Endothelial cell (in vitro differentiated cells): ENCODE data around the gene SATB2. TPM values are rescaled to one million over a fixed set of nuclear protein-coding genes. Genes with fewer than 3 reads are reported as not detected.

ENCODE experiments used
- DNase-seq: peaks from one replicate; pipeline ENCODE4 v3.0.0; 2021; ENCODE audit warnings: low spot score
- H3K27ac Mint-ChIP-seq: one replicate; pipeline ENCODE4 v1.8.0; 2021; ENCODE audit warnings: mixed read lengths, inconsistent platforms; ENCODE audit not compliant: unreplicated experiment
- H3K27me3 Mint-ChIP-seq: one replicate; pipeline ENCODE4 v1.8.0; 2021; ENCODE audit warnings: mild to moderate bottlenecking, moderate library complexity, mixed read lengths, inconsistent platforms; ENCODE audit not compliant: unreplicated experiment
- H3K36me3 Mint-ChIP-seq: one replicate; pipeline ENCODE4 v1.8.0; 2021; ENCODE audit warnings: mild to moderate bottlenecking, low read depth, mixed read lengths, inconsistent platforms; ENCODE audit not compliant: unreplicated experiment
- H3K4me1 Mint-ChIP-seq: one replicate; pipeline ENCODE4 v1.8.0; 2021; ENCODE audit warnings: mild to moderate bottlenecking, mixed read lengths, inconsistent platforms; ENCODE audit not compliant: unreplicated experiment
- H3K4me3 Mint-ChIP-seq: one replicate; pipeline ENCODE4 v1.8.0; 2021; ENCODE audit warnings: mild to moderate bottlenecking, mixed read lengths, inconsistent platforms; ENCODE audit not compliant: unreplicated experiment
- H3K9me3 Mint-ChIP-seq: one replicate; pipeline ENCODE4 v1.8.0; 2021; ENCODE audit warnings: mixed read lengths, inconsistent platforms; ENCODE audit not compliant: unreplicated experiment
- total RNA-seq: library from RNA; stranded (reverse); fragmentation: NEBNext Ultra II Directional; extraction: Animal tissue kit (Norgen Biotek cat#: 25700); gene quantifications from one replicate; pipeline ENCODE4 v1.2.1, GENCODE V29; 2021; ENCODE audit not compliant: unreplicated experiment
- TF ChIP-seq, protein P1 (sequence below): fragments of 200-600 bp; sonication (generic); IDR thresholded peaks from one replicate; pipeline ENCODE4 v1.5.0; 2021; ENCODE audit warnings: antibody characterized with exemption; ENCODE audit not compliant: unreplicated experiment

Gene SATB2
- total RNA-seq, 1 donor from 2014 or later, result 3.8 TPM

- Mint-ChIP-seq H3K9me3 (peaks cover 6% of the 10 kb centered on the region), H3K4me3 (no peak overlapping the region), H3K4me1 (no peaks in the 10 kb centered on the region), H3K27me3 (no peaks in the 10 kb centered on the region), H3K36me3 (no peaks in the 10 kb centered on the region), H3K27ac (no peak overlapping the region)
- TF ChIP-seq, protein P1, sequence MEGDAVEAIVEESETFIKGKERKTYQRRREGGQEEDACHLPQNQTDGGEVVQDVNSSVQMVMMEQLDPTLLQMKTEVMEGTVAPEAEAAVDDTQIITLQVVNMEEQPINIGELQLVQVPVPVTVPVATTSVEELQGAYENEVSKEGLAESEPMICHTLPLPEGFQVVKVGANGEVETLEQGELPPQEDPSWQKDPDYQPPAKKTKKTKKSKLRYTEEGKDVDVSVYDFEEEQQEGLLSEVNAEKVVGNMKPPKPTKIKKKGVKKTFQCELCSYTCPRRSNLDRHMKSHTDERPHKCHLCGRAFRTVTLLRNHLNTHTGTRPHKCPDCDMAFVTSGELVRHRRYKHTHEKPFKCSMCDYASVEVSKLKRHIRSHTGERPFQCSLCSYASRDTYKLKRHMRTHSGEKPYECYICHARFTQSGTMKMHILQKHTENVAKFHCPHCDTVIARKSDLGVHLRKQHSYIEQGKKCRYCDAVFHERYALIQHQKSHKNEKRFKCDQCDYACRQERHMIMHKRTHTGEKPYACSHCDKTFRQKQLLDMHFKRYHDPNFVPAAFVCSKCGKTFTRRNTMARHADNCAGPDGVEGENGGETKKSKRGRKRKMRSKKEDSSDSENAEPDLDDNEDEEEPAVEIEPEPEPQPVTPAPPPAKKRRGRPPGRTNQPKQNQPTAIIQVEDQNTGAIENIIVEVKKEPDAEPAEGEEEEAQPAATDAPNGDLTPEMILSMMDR, result no peak
- DNase-seq, result no peak
Observed at GRCh38 chr2:199261239-199261638, 196.5 kb downstream of the SATB2 start.

GRCh38 chr2:199259671-199260070 is 198.1 kb downstream of the SATB2 start:
- H3K4me3 Mint-ChIP-seq, result no peak overlapping the region
- TF ChIP-seq, protein P1, result no peak
- no peaks in the 10 kb centered on the region for H3K4me1 Mint-ChIP-seq
- DNase-seq, result no peak
- H3K27me3 Mint-ChIP-seq, result no peaks in the 10 kb centered on the region
- no peaks in the 10 kb centered on the region for H3K36me3 Mint-ChIP-seq
- no peak overlapping the region for H3K27ac Mint-ChIP-seq
- peaks cover 6% of the 10 kb centered on the region for H3K9me3 Mint-ChIP-seq

- Mint-ChIP-seq H3K4me3 (no peak overlapping the region), H3K4me1 (no peaks in the 10 kb centered on the region), H3K9me3 (peaks cover 6% of the 10 kb centered on the region), H3K27me3 (no peaks in the 10 kb centered on the region), H3K36me3 (no peaks in the 10 kb centered on the region), H3K27ac (no peak overlapping the region)
- TF ChIP-seq, protein P1, result no peak
- no peak for DNase-seq
Observed at GRCh38 chr2:199258291-199258690, 199.4 kb downstream of the SATB2 start.

DNA sequence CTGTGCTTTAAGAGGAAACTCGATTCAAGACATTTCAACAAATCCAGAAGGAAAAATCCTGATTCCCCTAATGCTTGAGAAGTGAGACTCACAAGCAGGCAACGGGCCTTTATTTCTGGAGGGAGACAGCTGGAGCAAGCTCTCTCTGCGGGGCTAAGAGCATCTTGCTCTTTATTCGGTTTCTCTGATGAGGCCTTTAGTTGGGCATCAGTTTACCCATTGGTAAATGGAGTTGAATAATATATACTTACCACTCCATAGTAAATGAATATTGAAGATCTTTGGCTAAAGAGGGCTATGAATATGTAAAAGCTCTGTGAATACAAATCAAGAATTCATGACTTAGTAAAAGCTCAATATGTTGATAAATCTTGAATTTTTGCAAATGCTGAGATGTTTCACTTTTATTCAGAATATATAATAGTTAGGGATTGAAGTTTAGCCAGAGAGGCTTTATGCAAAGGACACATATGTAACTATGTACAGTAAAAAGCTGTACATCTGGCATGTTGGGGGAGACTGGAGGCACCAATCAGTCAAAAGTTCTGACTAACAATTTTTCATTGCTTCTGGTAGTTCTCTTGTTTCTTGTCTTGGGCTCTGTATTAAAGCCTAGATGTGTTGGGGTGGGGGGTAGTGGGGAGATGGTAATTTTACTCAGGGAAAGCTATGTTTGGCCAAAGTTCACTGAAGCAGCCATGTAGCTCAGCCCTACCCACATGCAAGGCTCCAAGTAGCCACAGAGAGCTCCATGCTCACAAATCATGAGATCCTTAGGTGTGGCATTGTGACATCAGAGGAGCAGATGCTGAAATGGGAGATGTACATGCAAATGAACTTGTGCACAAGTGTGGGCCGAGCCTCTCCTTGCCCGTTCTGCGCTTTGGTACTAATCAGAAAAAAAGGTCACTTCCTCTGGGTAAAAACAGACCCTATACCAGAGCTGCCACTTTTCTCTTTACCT is 200.2 kb downstream of the SATB2 start:
- peaks cover 6% of the 10 kb centered on the region for H3K9me3 Mint-ChIP-seq
- H3K4me3 Mint-ChIP-seq, result no peak overlapping the region
- no peak for DNase-seq
- H3K4me1 Mint-ChIP-seq, result no peaks in the 10 kb centered on the region
- TF ChIP-seq, protein P1, result no peak
- H3K36me3 Mint-ChIP-seq, result no peaks in the 10 kb centered on the region
- H3K27me3 Mint-ChIP-seq, result no peaks in the 10 kb centered on the region
- H3K27ac Mint-ChIP-seq, result no peak overlapping the region

DNA sequence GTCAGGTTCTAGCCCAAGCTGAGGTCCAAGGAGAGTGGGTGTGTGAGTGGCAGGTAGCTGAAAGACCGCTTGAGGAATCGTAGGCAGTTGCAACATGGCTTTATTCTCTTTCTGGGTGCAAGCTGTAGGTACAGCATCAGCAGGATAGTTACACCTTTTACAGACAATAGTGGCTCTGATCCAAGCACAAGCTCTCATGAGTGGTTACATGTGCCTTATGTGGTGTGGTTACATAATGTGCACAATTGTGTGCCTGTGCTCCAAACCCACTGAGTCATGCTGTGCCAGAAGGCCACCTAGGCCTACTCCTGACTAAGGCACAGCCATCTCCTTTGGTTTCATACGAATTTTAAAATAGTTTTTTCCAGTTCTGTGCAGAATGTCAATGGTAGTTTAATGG is 227.6 kb downstream of the SATB2 start:
- Mint-ChIP-seq H3K36me3 (no peaks in the 10 kb centered on the region), H3K4me3 (no peak overlapping the region), H3K4me1 (no peaks in the 10 kb centered on the region), H3K9me3 (no peaks in the 10 kb centered on the region), H3K27me3 (no peaks in the 10 kb centered on the region), H3K27ac (no peak overlapping the region)
- TF ChIP-seq, protein P1, result no peak
- no peak for DNase-seq
